GM12878 (cell line): Measurements from ENCODE around the gene PIMREG. TPM values are rescaled to one million over a fixed set of nuclear protein-coding genes. Genes with fewer than 3 reads are reported as not detected.

Experiments
- ATAC-seq: fragments of 200-7000 bp; cut with Tn5 transposase; 3 replicates; pipeline ENCODE4 v1.9.1; 2020; ENCODE audit warnings: mild to moderate bottlenecking, moderate library complexity
- BruUV-seq: library from RNA; stranded (reverse); fragments of 400-500 nt; replicated peaks from 2 replicates; lab custom pipeline; 2021; lab: Mats Ljungman, UMichigan
- CTCF ChIA-PET: fragments of 300-600 bp; sonication (Branson Sonifier 250); formaldehyde crosslinking; extraction: SDS; loops from one replicate; lab custom pipeline; 2021; ENCODE audit warnings: inconsistent platforms; lab: Yijun Ruan, JAX
- POLR2A ChIA-PET: fragments of 350-600 bp; formaldehyde crosslinking; extraction: SDS; loops from one replicate; lab custom pipeline; 2021; ENCODE audit warnings: inconsistent platforms; lab: Charles Lee
- RAD21 ChIA-PET: fragments of 300-600 bp; sonication (Branson Sonifier 250); formaldehyde crosslinking; loops from one replicate; lab custom pipeline; 2023; ENCODE audit warnings: antibody characterized with exemption; ENCODE audit not compliant: unreplicated experiment; lab: Charles Lee
- SMC1A ChIA-PET: fragments of 300-600 bp; sonication (Branson Sonifier 250); formaldehyde crosslinking; loops from one replicate; lab custom pipeline; 2023; ENCODE audit not compliant: unreplicated experiment, uncharacterized antibody; lab: Charles Lee
- DNase-seq: peaks from one replicate; pipeline ENCODE4 v3.0.0-alpha.2; 2011; ENCODE audit warnings: low read depth, low spot score
- FAIRE-seq: peaks from 3 replicates; lab custom pipeline; 2011; peaks lifted over from hg19 to GRCh38; lab: Jason Lieb, UNC
- H2AFZ ChIP-seq: 2 replicates; pipeline ENCODE4 v1.6.0; 2011; ENCODE audit warnings: low read depth, low read length, control low read depth; ENCODE audit not compliant: control insufficient read depth
- H3K27ac ChIP-seq: 2 replicates; pipeline ENCODE4 v1.5.1; 2011; ENCODE audit warnings: control low read depth; ENCODE audit not compliant: control insufficient read depth, insufficient read depth
- H3K27me3 ChIP-seq, 2 experiments: replicated peaks in 1 of 2; 2 replicates each; pipeline versions ENCODE4 v1.6.0 to v1.6.1; 2011; ENCODE audit warnings: low read length in 1 of 2; ENCODE audit not compliant: control insufficient read depth in 2 of 2, insufficient read depth in 2 of 2
- H3K36me3 ChIP-seq, 2 experiments: 2 replicates each; pipeline ENCODE4 v1.5.1; 2011; ENCODE audit warnings: low read length in 1 of 2; ENCODE audit not compliant: control insufficient read depth in 2 of 2, insufficient read depth in 2 of 2
- H3K4me1 ChIP-seq: 2 replicates; pipeline ENCODE4 v1.6.1; 2011; ENCODE audit warnings: mild to moderate bottlenecking, low read length, moderate library complexity, mixed read lengths; ENCODE audit not compliant: control insufficient read depth, insufficient read depth
- H3K4me2 ChIP-seq: 2 replicates; pipeline ENCODE4 v1.6.0; 2011; ENCODE audit warnings: control low read depth; ENCODE audit not compliant: control insufficient read depth, insufficient read depth
- H3K4me3 ChIP-seq: fragments of 200-600 bp; sonication (generic); 2 replicates; pipeline ENCODE4 v1.5.1; 2016
- H3K79me2 ChIP-seq: 2 replicates; pipeline ENCODE4 v1.6.0; 2011; ENCODE audit warnings: low read length; ENCODE audit not compliant: control insufficient read depth, insufficient read depth
- H3K9ac ChIP-seq: 2 replicates; pipeline ENCODE4 v1.8.0; 2011; ENCODE audit warnings: low read length, control low read depth, mixed read lengths; ENCODE audit not compliant: control insufficient read depth, insufficient read depth
- H3K9me3 ChIP-seq: replicated peaks from 3 replicates; pipeline ENCODE4 v1.5.1; 2011; ENCODE audit warnings: mild to moderate bottlenecking, low read length; ENCODE audit not compliant: control insufficient read depth, insufficient read depth
- H4K20me1 ChIP-seq: 2 replicates; pipeline ENCODE4 v1.6.0; 2011; ENCODE audit not compliant: control insufficient read depth, insufficient read depth
- DPF2 ChIP-seq: fragments of 450-650 bp; IDR thresholded peaks from 2 replicates; pipeline ENCODE4 v1.6.1; 2017; ENCODE audit warnings: mild to moderate bottlenecking
- JUND ChIP-seq: IDR thresholded peaks from 2 replicates; pipeline ENCODE4 v1.6.1; 2012; ENCODE audit warnings: low read depth, mild to moderate bottlenecking, low read length, improper control_type of control experiment, moderate library complexity
- NR2C1 ChIP-seq: fragments of 450-650 bp; IDR thresholded peaks from 2 replicates; pipeline ENCODE4 v1.6.1; 2017; ENCODE audit warnings: antibody characterized with exemption, mild to moderate bottlenecking, moderate library complexity
- SMAD5 ChIP-seq: IDR thresholded peaks from 2 replicates; pipeline ENCODE4 v1.6.1; 2016; ENCODE audit warnings: antibody characterized with exemption, low read depth
- ZNF274 ChIP-seq: IDR thresholded peaks from one replicate; pipeline ENCODE4 v1.8.0; 2011; ENCODE audit not compliant: insufficient read length, insufficient read depth
- WGBS: methylation state at CpG from one replicate; pipeline ENCODE4 v1.1.6; 2016; ENCODE audit warnings: low lambda C conversion rate; ENCODE audit not compliant: insufficient replicate concordance, insufficient coverage; ENCODE audit errors: missing lambda C conversion rate; 5-methylcytosine and 5-hydroxymethylcytosine counted together
- in situ Hi-C: fragments of 300-500 bp; cut with MboI; formaldehyde crosslinking; loops from 9 replicates; pipeline ENCODE4 v1.14.3; 2018; ENCODE audit warnings: mixed read lengths
- intact Hi-C: fragments of 100-400 bp; cut with micrococcal nuclease; formaldehyde crosslinking; loops from one replicate; pipeline ENCODE4 v1.14.2; 2022; ENCODE audit not compliant: unreplicated experiment
- polyA plus RNA-seq, 11 experiments: library from polyadenylated mRNA; depleted of rRNA in 4 of 11; unstranded in 6 of 11; stranded (reverse) in 5 of 11; fragments of >200 nt; fragmentation: Nextera tagmentation in 4 of 11; fragmentation: Illumina TruSeq in 1 of 11; extraction: Ambion mirVana in 4 of 11; extraction: Trizol in 1 of 11; gene quantifications; 1 replicate in 1 of 11; 2 replicates in 10 of 11; pipeline versions ENCODE4 v1.2.1 to v1.2.3, GENCODE V29; 2011 to 2016; ENCODE audit warnings: inconsistent platforms in 2 of 11, missing spikeins in 2 of 11, low read depth in 1 of 11
- total RNA-seq, 4 experiments: library from RNA; depleted of rRNA in 3 of 4; stranded (reverse); fragments of >200 nt in 3 of 4; fragmentation: Illumina TruSeq in 1 of 4; extraction: Trizol in 1 of 4; gene quantifications; 2 replicates each; pipeline versions ENCODE4 v1.2.1 to v1.2.3, GENCODE V29; 2013 to 2021
- TF ChIP-seq, protein P1 (sequence below): fragments of 450-650 bp; IDR thresholded peaks from 2 replicates; pipeline ENCODE4 v1.6.1; 2016; ENCODE audit warnings: mild to moderate bottlenecking
- TF ChIP-seq, protein P2 (sequence below): IDR thresholded peaks from 2 replicates; pipeline ENCODE4 v1.6.1; 2012; ENCODE audit warnings: low read length, inconsistent platforms
- TF ChIP-seq, protein P3 (sequence below): fragments of 150-350 bp; IDR thresholded peaks from 2 replicates; pipeline ENCODE4 v1.6.1; 2016; ENCODE audit warnings: low read depth, low read length

PIMREG gene
- total and polyA plus RNA-seq, 10 of the 15 experiments (the other 5 are each of a cell fraction or from before 2014, with no cell fraction given) = 2.8 to 35.8 (median 25.2) TPM

- TF ChIP-seq, protein P1, sequence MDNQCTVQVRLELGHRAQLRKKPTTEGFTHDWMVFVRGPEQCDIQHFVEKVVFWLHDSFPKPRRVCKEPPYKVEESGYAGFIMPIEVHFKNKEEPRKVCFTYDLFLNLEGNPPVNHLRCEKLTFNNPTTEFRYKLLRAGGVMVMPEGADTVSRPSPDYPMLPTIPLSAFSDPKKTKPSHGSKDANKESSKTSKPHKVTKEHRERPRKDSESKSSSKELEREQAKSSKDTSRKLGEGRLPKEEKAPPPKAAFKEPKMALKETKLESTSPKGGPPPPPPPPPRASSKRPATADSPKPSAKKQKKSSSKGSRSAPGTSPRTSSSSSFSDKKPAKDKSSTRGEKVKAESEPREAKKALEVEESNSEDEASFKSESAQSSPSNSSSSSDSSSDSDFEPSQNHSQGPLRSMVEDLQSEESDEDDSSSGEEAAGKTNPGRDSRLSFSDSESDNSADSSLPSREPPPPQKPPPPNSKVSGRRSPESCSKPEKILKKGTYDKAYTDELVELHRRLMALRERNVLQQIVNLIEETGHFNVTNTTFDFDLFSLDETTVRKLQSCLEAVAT = no peak
- TF ChIP-seq JUND = no peak
- TF ChIP-seq, protein P2, sequence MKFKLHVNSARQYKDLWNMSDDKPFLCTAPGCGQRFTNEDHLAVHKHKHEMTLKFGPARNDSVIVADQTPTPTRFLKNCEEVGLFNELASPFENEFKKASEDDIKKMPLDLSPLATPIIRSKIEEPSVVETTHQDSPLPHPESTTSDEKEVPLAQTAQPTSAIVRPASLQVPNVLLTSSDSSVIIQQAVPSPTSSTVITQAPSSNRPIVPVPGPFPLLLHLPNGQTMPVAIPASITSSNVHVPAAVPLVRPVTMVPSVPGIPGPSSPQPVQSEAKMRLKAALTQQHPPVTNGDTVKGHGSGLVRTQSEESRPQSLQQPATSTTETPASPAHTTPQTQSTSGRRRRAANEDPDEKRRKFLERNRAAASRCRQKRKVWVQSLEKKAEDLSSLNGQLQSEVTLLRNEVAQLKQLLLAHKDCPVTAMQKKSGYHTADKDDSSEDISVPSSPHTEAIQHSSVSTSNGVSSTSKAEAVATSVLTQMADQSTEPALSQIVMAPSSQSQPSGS = no peak
Observed at GRCh38 chr17:6489016-6489550, 44.8 kb downstream of the PIMREG start (continued).

GRCh38 chr17:6491071-6491700 lies 46.9 kb downstream of the PIMREG start:
- no TSS peak for BruUV-seq
- Histone ChIP-seq H3K4me2 (no peak overlapping the region), H3K27me3 (no peaks in the 10 kb centered on the region; a peak in 1 of 4 replicates), H3K79me2 (no peaks in the 10 kb centered on the region), H3K36me3 (no peaks in the 10 kb centered on the region), H2AFZ (no peak overlapping the region), H3K4me1 (peaks cover 2% of the 10 kb centered on the region; the same call in 1 of the 2 replicates), H3K9me3 (no peaks in the 10 kb centered on the region), H3K27ac (no peak overlapping the region), H4K20me1 (no peaks in the 10 kb centered on the region), H3K4me3 (no peak overlapping the region), H3K9ac (no peak overlapping the region)
- SMC1A ChIA-PET = interaction anchor here (0.6 to 0.8 kb wide), 2 partner anchors 33 to 76 kb away, joined by 3 to 4 read pairs; no protein-coding TSS in a partner anchor
- no peak for FAIRE-seq
- no peak for ATAC-seq
- in situ Hi-C loops (no loop called here), intact Hi-C loops (no loop called here)
- POLR2A ChIA-PET = no interaction called here
- CTCF ChIA-PET = interaction anchor here (3.0 kb wide), 1 partner anchor 18 kb away, joined by 9 read pairs; no protein-coding TSS in a partner anchor
- no peak for DNase-seq
- TF ChIP-seq ZNF274 (no peak), NR2C1 (no peak), SMAD5 (no peak), DPF2 (no peak)
- TF ChIP-seq, protein P3, sequence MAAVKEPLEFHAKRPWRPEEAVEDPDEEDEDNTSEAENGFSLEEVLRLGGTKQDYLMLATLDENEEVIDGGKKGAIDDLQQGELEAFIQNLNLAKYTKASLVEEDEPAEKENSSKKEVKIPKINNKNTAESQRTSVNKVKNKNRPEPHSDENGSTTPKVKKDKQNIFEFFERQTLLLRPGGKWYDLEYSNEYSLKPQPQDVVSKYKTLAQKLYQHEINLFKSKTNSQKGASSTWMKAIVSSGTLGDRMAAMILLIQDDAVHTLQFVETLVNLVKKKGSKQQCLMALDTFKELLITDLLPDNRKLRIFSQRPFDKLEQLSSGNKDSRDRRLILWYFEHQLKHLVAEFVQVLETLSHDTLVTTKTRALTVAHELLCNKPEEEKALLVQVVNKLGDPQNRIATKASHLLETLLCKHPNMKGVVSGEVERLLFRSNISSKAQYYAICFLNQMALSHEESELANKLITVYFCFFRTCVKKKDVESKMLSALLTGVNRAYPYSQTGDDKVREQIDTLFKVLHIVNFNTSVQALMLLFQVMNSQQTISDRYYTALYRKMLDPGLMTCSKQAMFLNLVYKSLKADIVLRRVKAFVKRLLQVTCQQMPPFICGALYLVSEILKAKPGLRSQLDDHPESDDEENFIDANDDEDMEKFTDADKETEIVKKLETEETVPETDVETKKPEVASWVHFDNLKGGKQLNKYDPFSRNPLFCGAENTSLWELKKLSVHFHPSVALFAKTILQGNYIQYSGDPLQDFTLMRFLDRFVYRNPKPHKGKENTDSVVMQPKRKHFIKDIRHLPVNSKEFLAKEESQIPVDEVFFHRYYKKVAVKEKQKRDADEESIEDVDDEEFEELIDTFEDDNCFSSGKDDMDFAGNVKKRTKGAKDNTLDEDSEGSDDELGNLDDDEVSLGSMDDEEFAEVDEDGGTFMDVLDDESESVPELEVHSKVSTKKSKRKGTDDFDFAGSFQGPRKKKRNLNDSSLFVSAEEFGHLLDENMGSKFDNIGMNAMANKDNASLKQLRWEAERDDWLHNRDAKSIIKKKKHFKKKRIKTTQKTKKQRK = no peak
- RAD21 ChIA-PET = no interaction called here
- WGBS = 70% methylated on average over 6 of the region's 7 CpGs
